ENCODE results near the gene PNMA8B. TPM values are rescaled to one million over a fixed set of nuclear protein-coding genes. Genes with fewer than 3 reads are reported as not detected.

Gene PNMA8B
- total RNA-seq, 1 donor from 2014 or later: 3.7 TPM

DNA sequence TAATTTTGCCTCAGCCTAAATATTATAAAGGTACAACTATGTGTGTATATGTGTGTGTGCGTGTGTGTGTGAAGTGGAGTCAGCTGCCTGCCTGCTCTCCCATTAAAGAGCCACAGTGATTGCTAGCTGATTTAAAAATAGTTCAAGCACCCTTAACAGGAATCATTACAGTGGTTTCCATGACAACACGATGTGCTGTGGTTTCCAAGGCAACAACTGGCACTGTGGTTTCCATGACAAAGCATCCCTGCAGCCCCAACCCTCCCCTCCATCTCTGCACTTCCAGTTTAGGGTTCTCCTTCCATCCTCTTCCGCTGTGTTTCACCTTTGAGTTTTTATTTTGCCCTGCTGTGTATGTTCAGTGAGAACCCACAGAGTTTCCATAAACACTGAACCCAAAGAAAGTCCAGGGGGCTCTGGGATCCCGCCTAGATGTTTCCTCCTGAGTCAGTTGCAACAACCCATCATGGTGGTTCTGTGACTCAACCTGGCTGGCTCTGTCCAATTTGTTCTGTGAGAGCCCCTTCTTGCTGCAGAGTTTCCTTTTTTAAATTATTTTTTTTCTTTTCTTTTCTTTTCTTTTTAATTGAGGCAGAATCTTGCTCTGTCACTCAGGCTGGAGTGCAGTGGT, 17.2 kb downstream of the PNMA8B start:
- no peak overlapping the region for H3K4me3 ChIP-seq (ENCODE audit: low read length in 3 of 3)
- H3K9me3 ChIP-seq (ENCODE audit: control insufficient read depth in 3 of 3, low read length in 3 of 3): no peaks in the 10 kb centered on the region
- no peak overlapping the region for H3K9ac ChIP-seq (ENCODE audit: low read depth in 1 of 3, low read length in 3 of 3)
- no peaks in the 10 kb centered on the region for H3K4me1 ChIP-seq (ENCODE audit: control insufficient read depth in 3 of 3, insufficient read depth in 3 of 3, low read length in 3 of 3)
- H3K27me3 ChIP-seq (ENCODE audit: control insufficient read depth in 3 of 3, insufficient read depth in 3 of 3, low read length in 3 of 3): peaks cover 0 to 11% (median 5%) of the 10 kb centered on the region in 3 donors
- no peak overlapping the region for H3K27ac ChIP-seq (ENCODE audit: low read depth, low read length)
- no peaks in the 10 kb centered on the region for H3K36me3 ChIP-seq (ENCODE audit: control insufficient read depth in 3 of 3, insufficient read depth in 3 of 3, low read length in 3 of 3)

DNA sequence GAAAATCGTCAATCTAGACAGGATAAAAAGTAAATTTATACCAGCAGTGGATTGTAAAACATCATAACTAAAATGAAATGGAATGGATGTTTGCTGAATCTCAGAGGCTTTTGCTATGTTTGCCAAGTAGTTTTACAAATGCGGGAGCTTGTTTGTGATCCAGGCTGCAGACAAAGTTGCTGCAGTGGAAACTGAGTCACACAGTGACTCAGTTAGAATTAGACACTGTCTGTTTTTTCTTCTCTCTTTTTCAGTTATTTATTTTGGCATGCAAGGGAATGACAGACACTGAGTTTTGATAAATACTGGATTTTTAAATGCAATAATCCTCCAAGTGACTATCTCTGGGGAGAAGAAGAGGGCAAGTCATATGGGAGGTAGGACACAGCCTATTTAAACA, 19.7 kb downstream of the PNMA8B start:
- no peak overlapping the region for H3K4me3 ChIP-seq (ENCODE audit: low read length in 3 of 3)
- no peak overlapping the region for H3K9ac ChIP-seq (ENCODE audit: low read depth in 1 of 3, low read length in 3 of 3)
- H3K9me3 ChIP-seq (ENCODE audit: control insufficient read depth in 3 of 3, low read length in 3 of 3): no peaks in the 10 kb centered on the region
- H3K4me1 ChIP-seq (ENCODE audit: control insufficient read depth in 3 of 3, insufficient read depth in 3 of 3, low read length in 3 of 3): peaks cover 7 to 13% (median 11%) of the 10 kb centered on the region in 3 donors
- no peak overlapping the region for H3K27ac ChIP-seq (ENCODE audit: low read depth, low read length)
- H3K36me3 ChIP-seq (ENCODE audit: control insufficient read depth in 3 of 3, insufficient read depth in 3 of 3, low read length in 3 of 3): no peaks in the 10 kb centered on the region
- peaks cover 0 to 24% (median 2%) of the 10 kb centered on the region in 3 donors for H3K27me3 ChIP-seq (ENCODE audit: control insufficient read depth in 3 of 3, insufficient read depth in 3 of 3, low read length in 3 of 3)

DNA sequence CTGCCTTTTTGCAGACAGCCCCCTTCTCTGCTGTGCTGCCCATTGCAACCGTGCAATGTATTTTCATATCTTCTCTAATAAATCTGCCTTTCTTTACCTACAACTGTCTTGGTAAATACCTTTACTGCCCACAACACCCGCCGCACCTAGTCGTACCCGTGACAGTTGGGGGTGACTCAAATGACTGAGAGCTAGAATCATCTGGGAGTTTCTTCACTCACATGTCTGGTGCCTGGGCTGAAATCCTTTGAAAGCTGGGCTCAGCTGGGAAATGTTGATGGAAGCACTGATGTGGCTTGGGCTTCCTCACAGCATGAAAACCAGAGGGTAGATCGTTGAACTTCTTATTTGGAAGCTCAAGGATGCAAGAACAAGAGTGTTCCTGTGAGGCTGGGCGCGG, 21.5 kb downstream of the PNMA8B start:
- Histone ChIP-seq H3K4me3 (ENCODE audit: low read length in 3 of 3) (no peak overlapping the region), H3K27ac (ENCODE audit: low read depth, low read length) (no peak overlapping the region), H3K27me3 (ENCODE audit: control insufficient read depth in 3 of 3, insufficient read depth in 3 of 3, low read length in 3 of 3) (peaks cover 0 to 27% (median 2%) of the 10 kb centered on the region in 3 donors), H3K4me1 (ENCODE audit: control insufficient read depth in 3 of 3, insufficient read depth in 3 of 3, low read length in 3 of 3) (peaks cover 11 to 15% (median 14%) of the 10 kb centered on the region in 3 donors), H3K9ac (ENCODE audit: low read depth in 1 of 3, low read length in 3 of 3) (no peak overlapping the region), H3K36me3 (ENCODE audit: control insufficient read depth in 3 of 3, insufficient read depth in 3 of 3, low read length in 3 of 3) (no peaks in the 10 kb centered on the region), H3K9me3 (ENCODE audit: control insufficient read depth in 3 of 3, low read length in 3 of 3) (no peaks in the 10 kb centered on the region)

DNA sequence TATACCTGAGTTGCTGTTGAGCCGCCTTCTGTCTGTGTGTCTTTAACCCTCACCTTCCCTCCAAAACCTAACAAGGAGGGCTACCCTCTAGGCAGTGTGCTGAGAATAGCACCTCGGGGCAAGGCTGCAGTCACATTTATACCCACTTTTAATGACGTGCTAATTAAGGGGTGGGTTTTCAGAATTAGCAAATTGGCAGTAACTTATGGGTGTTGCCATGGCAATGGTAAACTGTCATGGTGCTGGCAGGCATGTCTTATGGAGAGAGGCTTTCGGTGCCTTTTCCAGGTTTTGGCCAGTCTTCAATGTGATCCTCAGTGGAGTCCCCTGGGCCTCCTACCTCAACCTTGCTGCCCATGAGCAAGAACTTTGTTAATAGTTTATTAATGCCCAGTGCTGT, 23.1 kb downstream of the PNMA8B start:
- Histone ChIP-seq H3K4me3 (ENCODE audit: low read length in 3 of 3) (no peak overlapping the region), H3K9ac (ENCODE audit: low read depth in 1 of 3, low read length in 3 of 3) (no peak overlapping the region), H3K27me3 (ENCODE audit: control insufficient read depth in 3 of 3, insufficient read depth in 3 of 3, low read length in 3 of 3) (peaks cover 0 to 27% (median 2%) of the 10 kb centered on the region in 3 donors), H3K9me3 (ENCODE audit: control insufficient read depth in 3 of 3, low read length in 3 of 3) (no peaks in the 10 kb centered on the region), H3K36me3 (ENCODE audit: control insufficient read depth in 3 of 3, insufficient read depth in 3 of 3, low read length in 3 of 3) (no peaks in the 10 kb centered on the region), H3K27ac (ENCODE audit: low read depth, low read length) (no peak overlapping the region), H3K4me1 (ENCODE audit: control insufficient read depth in 3 of 3, insufficient read depth in 3 of 3, low read length in 3 of 3) (peaks cover 11 to 15% (median 14%) of the 10 kb centered on the region in 3 donors)

DNA sequence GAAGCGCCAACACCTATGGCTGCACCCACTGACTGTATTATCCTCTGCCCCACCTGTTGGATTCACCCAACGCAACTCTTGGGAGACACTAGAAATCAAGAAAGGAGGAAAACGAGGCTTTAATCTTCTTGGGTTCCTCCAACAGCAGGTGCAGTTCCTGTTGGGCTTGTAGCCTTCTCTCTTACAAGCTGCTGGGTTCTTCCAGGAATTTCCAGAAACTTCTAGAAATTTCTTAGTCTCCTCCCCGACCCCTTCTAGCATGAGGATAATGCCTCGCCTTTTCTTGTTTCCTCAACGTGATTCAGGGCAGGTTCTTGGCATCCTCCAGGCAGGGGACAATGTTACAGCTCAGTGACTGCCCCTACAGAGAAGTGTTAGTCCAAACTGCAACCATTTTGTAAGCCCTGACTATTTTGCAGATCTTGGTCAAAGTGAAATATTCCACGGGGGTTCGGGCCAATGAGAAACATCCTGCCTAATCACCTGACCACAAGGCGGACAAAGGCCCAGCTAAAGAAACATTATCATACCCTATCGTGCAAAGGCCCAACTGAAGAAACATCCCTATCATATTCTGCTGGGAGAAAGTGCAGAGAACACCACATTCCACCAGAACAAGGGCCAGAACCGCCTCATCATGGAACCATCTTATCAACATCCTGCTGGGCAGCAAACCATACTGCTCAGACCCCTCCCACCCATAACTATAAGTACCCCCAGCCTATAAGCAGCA, 23.7 kb downstream of the PNMA8B start:
- Histone ChIP-seq H3K36me3 (ENCODE audit: control insufficient read depth in 3 of 3, insufficient read depth in 3 of 3, low read length in 3 of 3) (no peaks in the 10 kb centered on the region), H3K4me1 (ENCODE audit: control insufficient read depth in 3 of 3, insufficient read depth in 3 of 3, low read length in 3 of 3) (peaks cover 11 to 15% (median 14%) of the 10 kb centered on the region in 3 donors), H3K9ac (ENCODE audit: low read depth in 1 of 3, low read length in 3 of 3) (peak overlapping the region; percentile 32 to 81 (median 47)), H3K27ac (ENCODE audit: low read depth, low read length) (peak overlapping the region; percentile 64), H3K9me3 (ENCODE audit: control insufficient read depth in 3 of 3, low read length in 3 of 3) (no peaks in the 10 kb centered on the region), H3K27me3 (ENCODE audit: control insufficient read depth in 3 of 3, insufficient read depth in 3 of 3, low read length in 3 of 3) (peaks cover 0 to 27% (median 2%) of the 10 kb centered on the region in 3 donors), H3K4me3 (ENCODE audit: low read length in 3 of 3) (peak overlapping the region; percentile 59 to 75 (median 62))

DNA sequence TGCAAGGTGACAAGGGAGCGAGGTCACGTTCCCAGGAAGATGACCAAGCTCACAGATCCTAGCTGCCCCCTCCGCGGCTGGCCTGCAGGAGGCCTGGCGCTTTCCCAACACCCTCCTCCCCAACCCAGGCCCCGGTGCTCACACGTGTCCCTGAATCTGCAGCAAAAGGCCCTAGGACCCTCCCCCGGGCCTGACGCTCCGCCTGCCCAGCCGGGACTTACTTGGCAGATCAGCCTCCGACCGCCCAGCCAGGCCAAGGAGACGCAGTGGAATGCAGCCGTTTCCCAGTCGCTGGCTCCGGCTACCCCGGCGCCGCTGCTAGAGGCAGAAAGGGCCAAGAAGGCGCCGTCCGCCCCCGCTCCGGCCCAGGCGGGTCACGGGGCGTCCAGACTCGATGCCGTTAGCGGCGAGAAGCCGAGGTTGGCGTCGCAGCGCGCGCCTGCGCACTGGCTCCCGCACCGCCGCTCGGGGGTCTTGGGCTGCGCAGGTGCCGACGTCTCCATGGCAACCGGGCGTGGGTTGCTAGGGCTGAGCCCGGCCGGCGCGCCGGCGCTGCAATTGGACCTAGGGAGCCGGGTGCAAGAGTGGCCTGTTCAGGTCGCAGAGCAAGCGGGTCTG, 24.4 kb downstream of the PNMA8B start, which contains the start of gene PNMA8A:
TSS of gene PNMA8A (minus strand) at position 448 of the 618 bp plus-strand sequence. CDS start 528 bp downstream, outside the sequence.
- Histone ChIP-seq H3K9me3 (ENCODE audit: control insufficient read depth in 3 of 3, low read length in 3 of 3) (no peaks in the 10 kb centered on the region), H3K9ac (ENCODE audit: low read depth in 1 of 3, low read length in 3 of 3) (peak within 1 kb of the TSS; percentile 32 to 81 (median 47)), H3K27ac (ENCODE audit: low read depth, low read length) (peak within 1 kb of the TSS; percentile 64), H3K36me3 (ENCODE audit: control insufficient read depth in 3 of 3, insufficient read depth in 3 of 3, low read length in 3 of 3) (no peaks in the 10 kb centered on the region), H3K4me1 (ENCODE audit: control insufficient read depth in 3 of 3, insufficient read depth in 3 of 3, low read length in 3 of 3) (peaks cover 11 to 15% (median 14%) of the 10 kb centered on the region in 3 donors), H3K27me3 (ENCODE audit: control insufficient read depth in 3 of 3, insufficient read depth in 3 of 3, low read length in 3 of 3) (peaks cover 0 to 27% (median 2%) of the 10 kb centered on the region in 3 donors), H3K4me3 (ENCODE audit: low read length in 3 of 3) (peak within 1 kb of the TSS; percentile 59 to 75 (median 62))

DNA sequence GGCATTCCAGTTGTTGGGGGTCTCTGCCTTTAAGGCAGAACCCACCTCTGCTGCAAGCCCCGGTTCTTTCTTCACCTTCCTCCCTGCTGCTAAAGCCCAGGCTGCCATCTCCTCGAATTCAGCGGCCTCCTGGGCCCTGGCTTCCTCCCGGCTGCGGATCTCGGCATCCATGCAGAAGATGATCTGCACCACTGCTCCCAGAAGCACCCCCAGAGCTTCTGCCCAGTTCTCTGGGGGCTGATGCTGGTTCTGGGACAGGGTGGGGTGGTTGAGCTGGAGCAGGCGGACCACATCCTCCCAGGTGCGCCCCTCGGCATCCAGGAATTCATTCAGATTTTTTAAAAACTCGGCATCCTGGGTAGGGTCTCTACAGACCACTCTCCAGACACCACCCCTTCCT, 25.3 kb downstream of the PNMA8B start:
- Histone ChIP-seq H3K9ac (ENCODE audit: low read depth in 1 of 3, low read length in 3 of 3) (no peak overlapping the region), H3K27me3 (ENCODE audit: control insufficient read depth in 3 of 3, insufficient read depth in 3 of 3, low read length in 3 of 3) (peaks cover 0 to 23% (median 2%) of the 10 kb centered on the region in 3 donors), H3K4me1 (ENCODE audit: control insufficient read depth in 3 of 3, insufficient read depth in 3 of 3, low read length in 3 of 3) (peaks cover 11 to 15% (median 14%) of the 10 kb centered on the region in 3 donors), H3K4me3 (ENCODE audit: low read length in 3 of 3) (peak overlapping the region in 1 of 3 donors; percentile 75), H3K9me3 (ENCODE audit: control insufficient read depth in 3 of 3, low read length in 3 of 3) (no peaks in the 10 kb centered on the region), H3K36me3 (ENCODE audit: control insufficient read depth in 3 of 3, insufficient read depth in 3 of 3, low read length in 3 of 3) (no peaks in the 10 kb centered on the region), H3K27ac (ENCODE audit: low read depth, low read length) (peak overlapping the region; percentile 64)

DNA sequence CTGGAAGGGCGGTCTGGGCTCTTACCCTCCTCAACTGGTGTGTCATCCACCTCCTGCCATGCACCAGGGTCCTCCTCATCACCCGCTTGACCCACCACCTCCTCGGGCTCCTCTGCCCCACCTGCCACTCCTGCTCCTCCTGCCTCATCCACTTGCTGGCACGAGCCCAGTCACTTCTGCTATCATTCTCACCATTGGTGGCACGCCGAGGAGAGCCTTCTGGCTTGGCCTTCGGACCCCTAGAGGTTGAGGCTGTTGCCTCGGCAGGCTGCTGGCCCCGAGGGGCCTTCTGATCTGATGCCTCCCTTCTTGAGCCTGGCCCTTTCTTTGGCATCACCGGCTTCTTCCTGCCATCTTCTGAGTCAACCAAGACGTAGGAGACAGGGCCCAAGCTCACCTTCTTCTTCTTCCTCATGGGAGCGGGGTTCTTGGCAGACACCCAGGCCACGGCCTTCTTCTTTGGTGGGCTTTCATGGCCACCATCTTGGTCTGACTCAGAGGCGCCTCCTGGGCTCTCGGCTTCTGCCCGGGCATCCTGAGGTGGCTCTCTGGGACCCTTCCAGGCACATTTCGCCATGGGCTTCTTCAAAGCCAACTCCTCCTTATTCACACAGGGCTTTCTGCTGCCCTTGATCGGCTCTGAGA, 26.0 kb downstream of the PNMA8B start:
- Histone ChIP-seq H3K4me1 (ENCODE audit: control insufficient read depth in 3 of 3, insufficient read depth in 3 of 3, low read length in 3 of 3) (peaks cover 11 to 15% (median 14%) of the 10 kb centered on the region in 3 donors), H3K9me3 (ENCODE audit: control insufficient read depth in 3 of 3, low read length in 3 of 3) (no peaks in the 10 kb centered on the region), H3K27ac (ENCODE audit: low read depth, low read length) (no peak overlapping the region), H3K9ac (ENCODE audit: low read depth in 1 of 3, low read length in 3 of 3) (no peak overlapping the region), H3K4me3 (ENCODE audit: low read length in 3 of 3) (no peak overlapping the region), H3K36me3 (ENCODE audit: control insufficient read depth in 3 of 3, insufficient read depth in 3 of 3, low read length in 3 of 3) (no peaks in the 10 kb centered on the region), H3K27me3 (ENCODE audit: control insufficient read depth in 3 of 3, insufficient read depth in 3 of 3, low read length in 3 of 3) (peaks cover 0 to 23% (median 0%) of the 10 kb centered on the region in 3 donors)

DNA sequence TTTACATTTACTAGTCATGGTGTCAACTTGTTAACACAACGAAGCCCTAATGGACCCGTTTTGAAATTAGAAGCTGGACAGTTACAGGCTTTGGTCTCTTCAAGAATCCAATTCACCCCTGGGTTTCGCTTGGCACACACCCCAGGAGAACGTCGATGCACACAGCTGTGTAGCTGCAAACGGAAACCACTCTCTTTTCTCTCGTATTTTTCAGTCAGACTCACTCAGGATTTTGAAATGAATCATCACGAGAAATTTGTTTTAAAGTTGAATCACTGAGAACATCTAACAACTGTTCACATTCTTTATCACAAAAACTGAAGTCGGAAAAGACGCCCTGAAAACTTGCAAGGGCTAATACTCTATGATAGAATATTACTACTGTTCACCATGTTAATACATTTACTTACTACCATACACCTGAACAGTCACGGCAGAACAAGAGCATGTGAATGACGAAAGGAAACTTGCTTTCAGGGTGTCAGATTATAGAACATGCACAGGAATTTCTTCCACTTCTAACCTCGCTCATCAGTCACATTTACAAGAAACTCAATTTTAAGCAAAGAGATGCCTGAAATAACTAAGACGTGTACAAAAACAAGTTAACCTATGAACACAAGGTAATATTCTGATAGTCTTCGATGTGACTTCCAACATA, 29.0 kb downstream of the PNMA8B start:
- Histone ChIP-seq H3K9ac (ENCODE audit: low read depth in 1 of 3, low read length in 3 of 3) (no peak overlapping the region), H3K27ac (ENCODE audit: low read depth, low read length) (no peak overlapping the region), H3K9me3 (ENCODE audit: control insufficient read depth in 3 of 3, low read length in 3 of 3) (no peaks in the 10 kb centered on the region), H3K27me3 (ENCODE audit: control insufficient read depth in 3 of 3, insufficient read depth in 3 of 3, low read length in 3 of 3) (peaks cover 0 to 6% (median 0%) of the 10 kb centered on the region in 3 donors), H3K36me3 (ENCODE audit: control insufficient read depth in 3 of 3, insufficient read depth in 3 of 3, low read length in 3 of 3) (no peaks in the 10 kb centered on the region), H3K4me3 (ENCODE audit: low read length in 3 of 3) (no peak overlapping the region), H3K4me1 (ENCODE audit: control insufficient read depth in 3 of 3, insufficient read depth in 3 of 3, low read length in 3 of 3) (peaks cover 6 to 9% (median 8%) of the 10 kb centered on the region in 3 donors)
